HEK293 (cell line): ENCODE measurements around the gene ATP6V0A4.

Experiments used
- BCL11B ChIP-seq: fragments of 450-650 bp; formaldehyde crosslinking; IDR thresholded peaks from 2 replicates; pipeline ENCODE4 v1.5.1; 2016; ENCODE audit warnings: low read depth, missing biosample characterization, missing genetic modification characterization
- KLF16 ChIP-seq: fragments of 450-650 bp; formaldehyde crosslinking; IDR thresholded peaks from 2 replicates; pipeline ENCODE4 v1.5.1; 2017; ENCODE audit warnings: missing biosample characterization, missing genetic modification characterization
- PBX3 ChIP-seq: sonication (generic); formaldehyde crosslinking; IDR thresholded peaks from 2 replicates; pipeline ENCODE4 v1.8.1; 2022; ENCODE audit warnings: mild to moderate bottlenecking, moderate library complexity, missing genetic modification reagents
- SP2 ChIP-seq: fragments of 450-650 bp; formaldehyde crosslinking; IDR thresholded peaks from 2 replicates; pipeline ENCODE4 v1.5.1; 2016; ENCODE audit warnings: missing biosample characterization, missing genetic modification characterization
- ZEB2 ChIP-seq: fragments of 450-650 bp; formaldehyde crosslinking; IDR thresholded peaks from 2 replicates; pipeline ENCODE4 v1.5.1; 2016; ENCODE audit warnings: missing biosample characterization, missing genetic modification characterization
- ZNF274 ChIP-seq, 2 experiments: fragments of 200-500 bp in 1 of 2; fragments of 450-650 bp in 1 of 2; sonication (Bioruptor generic) in 1 of 2; formaldehyde crosslinking in 1 of 2; IDR thresholded peaks; 2 replicates each; pipeline versions ENCODE4 v1.5.1 to v1.6.1; 2014 to 2016; ENCODE audit warnings: borderline replicate concordance in 1 of 2, inconsistent platforms in 1 of 2, low read length in 1 of 2, missing biosample characterization in 1 of 2, missing genetic modification characterization in 1 of 2
- ZNF302 ChIP-seq: fragments of 450-650 bp; formaldehyde crosslinking; IDR thresholded peaks from 2 replicates; pipeline ENCODE4 v1.5.1; 2016; ENCODE audit warnings: missing biosample characterization, missing genetic modification characterization, low read depth
- TF ChIP-seq, protein P1 (sequence below): fragments of 450-650 bp; formaldehyde crosslinking; IDR thresholded peaks from 2 replicates; pipeline ENCODE4 v1.5.1; 2016; ENCODE audit warnings: missing biosample characterization, missing genetic modification characterization

DNA sequence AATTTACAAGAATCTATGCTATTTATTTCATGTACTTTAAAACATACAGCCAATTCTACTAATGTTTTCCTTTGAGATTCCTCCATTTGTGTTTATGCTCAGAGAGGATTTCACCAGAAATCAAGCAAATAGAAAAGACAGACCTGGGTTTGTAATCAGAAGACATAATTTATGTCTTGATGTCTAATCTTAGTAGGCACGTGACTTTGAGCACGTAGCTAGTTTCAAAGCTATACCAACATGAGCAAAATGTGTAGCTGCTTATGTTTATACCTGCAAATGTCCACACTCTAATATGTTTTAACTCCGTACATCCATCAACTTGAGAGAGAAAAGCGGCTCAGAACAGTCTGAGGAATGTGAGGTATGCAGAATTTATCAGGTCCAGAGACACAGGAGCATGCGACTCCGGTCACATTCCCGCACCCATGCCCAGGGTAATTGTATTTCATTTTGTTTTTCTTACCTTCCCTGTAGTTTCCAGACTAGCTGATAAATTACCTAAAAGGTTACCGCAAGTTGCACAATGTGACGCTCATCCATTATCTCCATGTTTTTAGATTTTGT, 136.8 kb downstream of the ATP6V0A4 start:
- TF ChIP-seq, protein P1, sequence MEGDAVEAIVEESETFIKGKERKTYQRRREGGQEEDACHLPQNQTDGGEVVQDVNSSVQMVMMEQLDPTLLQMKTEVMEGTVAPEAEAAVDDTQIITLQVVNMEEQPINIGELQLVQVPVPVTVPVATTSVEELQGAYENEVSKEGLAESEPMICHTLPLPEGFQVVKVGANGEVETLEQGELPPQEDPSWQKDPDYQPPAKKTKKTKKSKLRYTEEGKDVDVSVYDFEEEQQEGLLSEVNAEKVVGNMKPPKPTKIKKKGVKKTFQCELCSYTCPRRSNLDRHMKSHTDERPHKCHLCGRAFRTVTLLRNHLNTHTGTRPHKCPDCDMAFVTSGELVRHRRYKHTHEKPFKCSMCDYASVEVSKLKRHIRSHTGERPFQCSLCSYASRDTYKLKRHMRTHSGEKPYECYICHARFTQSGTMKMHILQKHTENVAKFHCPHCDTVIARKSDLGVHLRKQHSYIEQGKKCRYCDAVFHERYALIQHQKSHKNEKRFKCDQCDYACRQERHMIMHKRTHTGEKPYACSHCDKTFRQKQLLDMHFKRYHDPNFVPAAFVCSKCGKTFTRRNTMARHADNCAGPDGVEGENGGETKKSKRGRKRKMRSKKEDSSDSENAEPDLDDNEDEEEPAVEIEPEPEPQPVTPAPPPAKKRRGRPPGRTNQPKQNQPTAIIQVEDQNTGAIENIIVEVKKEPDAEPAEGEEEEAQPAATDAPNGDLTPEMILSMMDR (tag by site-specific recombination) = no peak
- no peak for TF ChIP-seq ZNF274 (IDR thresholded peaks at IDR 0.05; ENCODE audit: low read length)
- no peak for TF ChIP-seq ZNF274 (tag by site-specific recombination; IDR thresholded peaks at IDR 0.05; ENCODE audit: borderline replicate concordance)
- no peak for TF ChIP-seq SP2 (tag by site-specific recombination)
- no peak for TF ChIP-seq PBX3 (CRISPR knock-in tag)
- TF ChIP-seq KLF16 (tag by site-specific recombination) = no peak
- TF ChIP-seq BCL11B (tag by site-specific recombination) = no peak
- TF ChIP-seq ZNF302 (tag by site-specific recombination) = no peak
- TF ChIP-seq ZEB2 (tag by site-specific recombination) = no peak
